ENCODE measurements around the gene HRNR. TPM values are rescaled to one million over a fixed set of nuclear protein-coding genes. Genes with fewer than 3 reads are reported as not detected.
A peak's percentile ranks its signal among the peaks of the same experiment; 100 is the strongest.
"Not testable (repeated sequence)": the region's sequence is repeated elsewhere in the genome, so short reads cannot be mapped to it uniquely, and the experiment has no call there.

HRNR gene
- 0.03 TPM in 1 of 2 replicates, not detected in the other for total RNA-seq (2014; rRNA removed; shearing (Covaris generic))

DNA sequence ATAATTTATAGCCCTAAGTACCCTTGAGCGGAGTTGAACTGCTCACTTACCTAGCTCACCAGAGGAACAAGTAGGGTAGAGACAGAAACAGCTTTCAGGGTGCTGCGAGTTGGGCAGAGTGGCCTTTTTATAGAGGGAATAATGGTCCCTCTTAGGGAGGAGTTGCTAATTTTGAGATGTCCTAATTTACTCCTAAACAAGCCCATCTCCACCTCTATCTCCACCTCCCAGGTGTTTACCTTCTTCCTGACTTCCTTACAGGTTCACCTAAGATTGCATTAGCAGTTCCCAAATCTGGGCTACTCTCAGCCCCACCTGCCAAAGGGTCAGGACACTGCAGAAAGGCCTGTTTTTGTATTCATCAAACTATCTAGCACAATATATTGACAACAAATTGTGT lies at the start of gene HRNR:
Gene HRNR (minus strand): TSS at position 101 of the 400 bp plus-strand sequence. CDS start 940 bp downstream, outside the sequence.
- Histone ChIP-seq H3K9me3 (replicated peaks) (no peaks in the 10 kb centered on the region; the same call in 1 of the 2 replicates), H3K27me3 (replicated peaks) (no peaks in the 10 kb centered on the region; the same call in 1 of the 2 replicates), H3K4me1 (replicated peaks) (no peaks in the 10 kb centered on the region), H3K36me3 (no peaks in the 10 kb centered on the region), H3K4me3 (no peak within 1 kb of the TSS), H3K27ac (no peak within 1 kb of the TSS)
- DNase-seq (ENCODE audit: low read depth in 1 of 2, low spot score in 2 of 2): no peak

- H3K4me1 ChIP-seq (replicated peaks); H3K9me3 ChIP-seq (replicated peaks); H3K36me3 ChIP-seq; H3K27me3 ChIP-seq (replicated peaks); H3K4me3 ChIP-seq; H3K27ac ChIP-seq; DNase-seq (ENCODE audit: low read depth in 1 of 2, low spot score in 2 of 2): not testable (repeated sequence)
These were observed 32.4 kb upstream of the HRNR start for GRCh38 chr1:152256394-152256793.

GRCh38 chr1:152252157-152252556 lies 28.2 kb upstream of the HRNR start:
- Histone ChIP-seq H3K27me3 (replicated peaks) (no peaks in the 10 kb centered on the region), H3K4me3 (no peak overlapping the region), H3K9me3 (replicated peaks) (no peaks in the 10 kb centered on the region), H3K4me1 (replicated peaks) (no peaks in the 10 kb centered on the region), H3K36me3 (no peaks in the 10 kb centered on the region; the same call in 1 of the 2 replicates), H3K27ac (no peak overlapping the region)
- DNase-seq (ENCODE audit: low read depth in 1 of 2, low spot score in 2 of 2): no peak

GRCh38 chr1:152251391-152251790 lies 27.4 kb upstream of the HRNR start:
- Histone ChIP-seq H3K27me3 (replicated peaks) (no peaks in the 10 kb centered on the region), H3K36me3 (no peaks in the 10 kb centered on the region; the same call in 1 of the 2 replicates), H3K9me3 (replicated peaks) (no peaks in the 10 kb centered on the region), H3K4me3 (no peak overlapping the region), H3K27ac (no peak overlapping the region), H3K4me1 (replicated peaks) (no peaks in the 10 kb centered on the region)
- DNase-seq (ENCODE audit: low read depth in 1 of 2, low spot score in 2 of 2): no peak

DNA sequence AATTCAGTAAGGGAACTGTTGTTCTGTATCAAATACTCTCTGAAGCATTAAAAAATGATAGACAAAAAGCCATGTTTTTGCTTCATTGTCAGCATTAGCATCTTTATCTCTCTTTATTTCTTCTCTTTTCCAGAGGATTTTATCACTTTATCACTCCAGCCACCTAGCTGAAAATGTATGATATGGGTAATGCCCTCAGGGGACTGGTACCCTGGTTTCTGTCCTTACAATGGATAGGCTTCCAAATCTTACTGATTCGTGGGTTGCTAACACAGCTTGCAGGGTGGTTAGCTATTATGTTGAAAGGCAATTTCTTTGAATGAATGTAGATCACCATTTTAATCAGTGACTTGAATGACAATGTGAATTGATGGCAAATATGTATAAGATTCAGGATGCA lies 23.3 kb upstream of the HRNR start:
- Histone ChIP-seq H3K27me3 (replicated peaks) (no peaks in the 10 kb centered on the region), H3K36me3 (no peaks in the 10 kb centered on the region; the same call in 1 of the 2 replicates), H3K4me3 (no peak overlapping the region), H3K9me3 (replicated peaks) (no peaks in the 10 kb centered on the region), H3K4me1 (replicated peaks) (peaks cover 12% of the 10 kb centered on the region; the same call in 1 of the 2 replicates), H3K27ac (no peak overlapping the region)
- no peak for DNase-seq (ENCODE audit: low read depth in 1 of 2, low spot score in 2 of 2)

- Histone ChIP-seq H3K27me3 (replicated peaks) (no peaks in the 10 kb centered on the region), H3K36me3 (no peaks in the 10 kb centered on the region), H3K4me1 (replicated peaks) (peaks cover 12% of the 10 kb centered on the region; the same call in 1 of the 2 replicates), H3K9me3 (replicated peaks) (no peaks in the 10 kb centered on the region), H3K4me3 (no peak overlapping the region), H3K27ac (no peak overlapping the region)
- peak in 1 of 2 experiments; percentile 11 for DNase-seq (ENCODE audit: low read depth in 1 of 2, low spot score in 2 of 2)
These were observed 20.7 kb upstream of the HRNR start for GRCh38 chr1:152244576-152245273.

GRCh38 chr1:152237093-152237492 lies 13.1 kb upstream of the HRNR start:
- Histone ChIP-seq H3K4me3 (no peak overlapping the region), H3K27ac (no peak overlapping the region), H3K4me1 (replicated peaks) (no peaks in the 10 kb centered on the region), H3K27me3 (replicated peaks) (no peaks in the 10 kb centered on the region), H3K9me3 (replicated peaks) (no peaks in the 10 kb centered on the region), H3K36me3 (no peaks in the 10 kb centered on the region)
- DNase-seq (ENCODE audit: low read depth in 1 of 2, low spot score in 2 of 2): no peak

DNA sequence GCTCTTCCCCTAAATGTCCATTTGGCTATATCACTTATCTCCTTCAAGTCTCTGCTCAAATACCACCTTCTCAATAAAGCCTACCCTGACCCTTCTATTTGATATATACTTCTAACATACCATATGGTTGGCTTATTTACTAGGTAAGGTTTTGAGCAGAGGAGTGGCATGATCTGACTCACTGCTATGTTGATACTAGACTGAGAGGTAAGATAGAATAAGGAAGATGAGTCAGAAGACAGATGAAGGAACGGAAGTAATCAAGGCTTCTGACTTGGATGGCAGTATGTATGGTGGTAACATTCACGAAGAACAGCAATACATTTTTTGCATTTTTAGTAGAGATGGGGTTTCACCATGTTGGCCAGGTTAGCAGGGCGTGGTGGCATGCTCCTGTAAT lies 4.8 kb upstream of the HRNR start:
- Histone ChIP-seq H3K27ac (no peak overlapping the region), H3K4me1 (replicated peaks) (no peaks in the 10 kb centered on the region), H3K9me3 (replicated peaks) (no peaks in the 10 kb centered on the region), H3K36me3 (no peaks in the 10 kb centered on the region), H3K4me3 (no peak overlapping the region), H3K27me3 (replicated peaks) (no peaks in the 10 kb centered on the region)
- peak in 1 of 2 experiments; percentile 6 for DNase-seq (ENCODE audit: low read depth in 1 of 2, low spot score in 2 of 2)

- Histone ChIP-seq H3K27me3 (replicated peaks) (no peaks in the 10 kb centered on the region; the same call in 1 of the 2 replicates), H3K27ac (no peak overlapping the region), H3K4me1 (replicated peaks) (no peaks in the 10 kb centered on the region), H3K4me3 (no peak overlapping the region), H3K36me3 (no peaks in the 10 kb centered on the region), H3K9me3 (replicated peaks) (no peaks in the 10 kb centered on the region; the same call in 1 of the 2 replicates)
- peak in 1 of 2 experiments; percentile 7 for DNase-seq (ENCODE audit: low read depth in 1 of 2, low spot score in 2 of 2)
These were observed 3.4 kb upstream of the HRNR start for GRCh38 chr1:152227310-152227928.

- Histone ChIP-seq H3K4me3 (no peak overlapping the region), H3K4me1 (replicated peaks) (no peaks in the 10 kb centered on the region), H3K9me3 (replicated peaks) (no peaks in the 10 kb centered on the region; the same call in 1 of the 2 replicates), H3K27me3 (replicated peaks) (no peaks in the 10 kb centered on the region; the same call in 1 of the 2 replicates), H3K27ac (no peak overlapping the region), H3K36me3 (no peaks in the 10 kb centered on the region)
- DNase-seq (ENCODE audit: low read depth in 1 of 2, low spot score in 2 of 2): no peak
These were observed 1.7 kb upstream of the HRNR start for GRCh38 chr1:152225678-152226077.

DNA sequence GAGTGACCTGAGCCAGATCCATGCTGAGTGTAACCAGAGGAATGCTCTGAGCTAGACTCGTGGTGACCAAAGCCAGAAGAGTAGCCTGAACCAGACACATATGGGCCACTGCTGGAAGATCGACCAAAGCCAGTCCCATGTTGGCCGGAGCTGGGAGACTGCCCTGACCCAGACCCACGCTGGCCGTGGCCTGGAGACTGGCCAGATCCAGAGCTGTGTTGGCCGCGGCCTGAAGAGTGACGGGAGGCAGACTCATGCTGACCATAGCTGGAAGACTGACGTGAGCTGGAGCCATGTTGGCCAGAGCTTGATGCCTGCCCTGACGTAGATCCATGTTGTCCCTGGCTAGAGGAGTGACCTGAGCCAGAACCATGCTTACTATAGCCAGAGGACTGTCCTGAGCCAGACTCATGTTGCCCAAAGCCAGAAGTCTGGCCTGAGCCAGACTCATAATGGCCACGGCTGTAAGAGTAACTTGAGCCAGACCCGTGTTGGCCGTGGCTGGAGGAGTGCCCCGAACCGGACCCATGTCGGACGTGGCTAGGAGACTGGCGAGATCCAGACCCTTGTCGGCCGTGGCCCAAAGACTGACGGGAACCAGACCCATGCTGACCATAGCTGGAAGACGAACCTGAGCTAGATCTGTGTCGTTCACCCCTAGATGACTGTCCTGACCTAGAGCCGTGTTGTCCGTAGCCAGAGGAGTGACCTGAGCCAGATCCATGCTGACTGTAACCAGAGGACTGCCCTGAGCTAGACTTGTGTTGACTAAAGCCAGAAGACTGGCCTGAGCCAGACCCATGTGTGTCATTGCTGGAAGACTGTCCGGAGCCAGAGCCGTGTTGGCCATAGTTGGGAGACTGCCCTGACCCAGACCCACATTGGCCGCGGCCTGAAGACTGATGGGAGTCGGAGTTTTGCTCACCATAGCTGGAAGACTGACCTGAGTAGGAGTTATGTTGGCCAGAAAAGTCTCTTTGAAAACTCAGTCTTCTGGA lies 3.5 kb downstream of the HRNR start:
- no peaks in the 10 kb centered on the region; the same call in 1 of the 2 replicates for H3K9me3 ChIP-seq (replicated peaks)
- no peak for DNase-seq (ENCODE audit: low read depth in 1 of 2, low spot score in 2 of 2)

GRCh38 chr1:152219438-152219837 lies 4.6 kb downstream of the HRNR start:
- not testable (repeated sequence) for H3K27ac ChIP-seq; H3K4me3 ChIP-seq; DNase-seq (ENCODE audit: low read depth in 1 of 2, low spot score in 2 of 2); H3K4me1 ChIP-seq (replicated peaks); H3K27me3 ChIP-seq (replicated peaks); H3K9me3 ChIP-seq (replicated peaks); H3K36me3 ChIP-seq

More for the DNA sequence above, 3.5 kb downstream of the HRNR start:
- H3K36me3 ChIP-seq: no peaks in the 10 kb centered on the region
- H3K4me3 ChIP-seq: no peak overlapping the region
- H3K27ac ChIP-seq: no peak overlapping the region
- H3K4me1 ChIP-seq (replicated peaks): no peaks in the 10 kb centered on the region
- no peaks in the 10 kb centered on the region; the same call in 1 of the 2 replicates for H3K27me3 ChIP-seq (replicated peaks)

- no peaks in the 10 kb centered on the region; the same call in 1 of the 2 replicates for H3K27me3 ChIP-seq (replicated peaks)
- no peaks in the 10 kb centered on the region for H3K36me3 ChIP-seq
- no peak for DNase-seq (ENCODE audit: low read depth in 1 of 2, low spot score in 2 of 2)
- H3K9me3 ChIP-seq (replicated peaks): no peaks in the 10 kb centered on the region; the same call in 1 of the 2 replicates
- H3K27ac ChIP-seq: no peak overlapping the region
- no peak overlapping the region for H3K4me3 ChIP-seq
- no peaks in the 10 kb centered on the region for H3K4me1 ChIP-seq (replicated peaks)
These were observed 5.1 kb downstream of the HRNR start for GRCh38 chr1:152218762-152219436.

Data from SJSA1 (cell line).